GM19463 (cell line): Measurements from ENCODE around the gene CFAP91.
A peak's percentile ranks its signal among the peaks of the same experiment; 100 is the strongest.
"Not testable (repeated sequence)": the region's sequence is repeated elsewhere in the genome, so short reads cannot be mapped to it uniquely, and the experiment has no call there.

Experiments used
- ATAC-seq: cut with Tn5 transposase; IDR thresholded peaks from one replicate; pipeline ENCODE4 v1.9.1; 2021; ENCODE audit warnings: mild to moderate bottlenecking, moderate library complexity; ENCODE audit not compliant: unreplicated experiment

The CFAP91 gene

DNA sequence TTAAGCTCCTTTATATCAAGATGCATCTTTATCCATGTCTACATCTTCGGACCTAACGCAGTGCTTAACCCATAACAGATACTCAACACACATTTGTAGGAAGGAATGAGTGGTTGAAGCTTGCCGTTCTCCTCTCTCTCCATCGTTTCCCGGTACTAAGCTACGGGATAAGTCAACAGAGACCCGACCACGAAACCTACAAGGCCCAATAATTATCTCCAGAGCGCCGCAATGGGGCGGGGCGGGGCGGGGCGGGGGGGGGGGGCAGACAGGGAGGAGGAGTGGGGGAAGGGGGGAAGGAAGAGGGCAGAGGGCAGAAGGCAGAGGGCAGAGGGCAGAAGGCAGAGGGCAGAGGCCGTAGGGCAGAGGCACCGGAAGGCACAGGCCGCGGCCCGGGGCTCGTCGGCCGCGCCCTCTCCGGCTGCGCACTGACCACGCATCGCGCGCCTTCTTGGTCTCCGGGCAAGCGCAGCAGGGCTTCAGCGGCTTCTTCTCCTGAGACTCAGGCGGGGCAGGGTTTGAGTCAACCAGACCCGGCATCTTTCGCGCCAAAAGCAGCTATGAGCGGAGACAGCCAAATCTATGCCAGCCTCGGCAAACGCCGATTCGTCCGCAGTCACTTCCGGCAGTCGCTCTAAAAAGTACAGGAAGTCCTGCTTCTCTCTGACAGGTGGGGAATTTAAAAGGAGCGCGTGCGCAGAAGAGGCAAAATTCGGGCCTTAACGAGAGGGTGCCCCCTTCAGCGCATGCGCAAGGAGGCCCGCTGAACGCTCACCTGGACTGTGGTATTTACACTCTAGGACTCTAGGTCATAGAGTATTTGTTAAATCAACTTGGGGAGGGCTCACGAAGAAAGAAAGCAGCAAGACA lies 25.8 kb upstream of the CFAP91 start, which contains the start of gene COX17:
TSS of gene COX17 (minus strand) at position 636 of the 870 bp plus-strand sequence. CDS start at position 540, 96 bp downstream.
- peak; percentile 83 for ATAC-seq

DNA sequence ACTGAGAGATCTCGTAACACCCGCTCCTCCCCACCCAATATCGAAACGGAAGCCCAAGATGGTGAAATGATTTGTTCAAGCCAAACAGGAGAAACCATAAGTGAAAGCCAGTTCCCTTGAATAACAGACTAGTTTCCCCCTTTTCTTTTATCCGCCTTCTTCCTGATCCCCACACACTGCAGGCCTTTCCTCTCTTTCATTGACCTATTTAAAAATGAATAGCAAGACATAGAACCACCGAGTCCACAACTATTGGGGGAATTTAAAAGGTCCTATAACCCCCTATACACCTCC lies 25.2 kb upstream of the CFAP91 start:
- no peak for ATAC-seq

DNA sequence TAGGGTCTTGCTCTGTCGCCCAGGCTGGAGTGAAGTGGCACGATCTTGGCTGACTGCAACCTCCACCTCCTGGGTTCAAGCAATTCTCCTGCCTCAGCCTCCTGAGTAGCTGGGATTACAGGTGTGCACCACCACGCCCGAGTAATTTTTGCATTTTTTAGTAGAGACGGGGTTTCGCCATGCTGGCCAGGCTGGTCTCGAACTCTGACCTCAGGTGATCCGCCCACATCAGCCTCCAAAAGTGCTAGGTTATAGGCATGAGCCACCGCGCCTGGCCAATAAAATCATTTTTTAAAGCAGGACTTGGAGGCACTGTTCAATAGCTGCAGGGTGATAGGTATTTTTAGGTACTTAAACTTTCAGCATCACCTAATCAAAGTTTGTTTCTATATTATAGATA lies 24.6 kb upstream of the CFAP91 start:
- ATAC-seq, result not testable (repeated sequence)

DNA sequence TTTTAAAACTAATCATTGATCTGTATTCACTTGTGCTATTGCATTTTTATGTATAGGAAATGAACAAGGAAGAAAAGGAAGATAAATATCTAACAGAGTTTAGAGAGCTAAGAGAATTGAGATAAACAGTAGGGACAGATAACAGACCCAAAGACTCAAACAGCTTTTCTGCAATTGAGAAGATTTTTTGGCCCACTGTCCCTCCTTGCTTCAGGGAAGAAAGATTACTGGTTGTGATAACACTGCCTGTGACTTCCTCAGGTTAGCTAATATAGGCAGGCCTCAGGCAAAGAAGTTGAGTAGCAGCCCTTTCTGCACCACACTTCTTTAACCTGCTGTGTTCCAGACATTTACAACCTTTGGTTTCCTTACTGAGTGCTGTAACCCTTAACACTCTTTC lies 22.9 kb upstream of the CFAP91 start:
- ATAC-seq, result no peak

DNA sequence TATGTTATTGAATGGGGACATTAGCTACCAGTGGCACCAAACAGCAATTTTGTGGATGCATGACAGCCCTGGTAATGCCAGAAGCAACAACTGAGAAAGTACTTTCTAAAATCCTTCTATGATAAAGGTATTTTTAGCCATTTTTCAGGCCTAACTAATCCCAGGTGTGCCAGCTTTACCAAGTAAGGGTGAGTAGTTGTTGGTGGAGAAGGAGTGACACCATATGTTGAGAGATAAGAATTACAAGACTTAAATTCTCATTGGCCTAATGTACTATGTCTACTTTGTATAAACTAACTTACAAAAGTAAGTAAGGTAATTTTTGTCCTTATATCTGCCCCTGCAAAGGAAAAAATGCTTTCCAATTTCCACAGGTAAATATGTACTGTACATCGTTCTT lies 21.5 kb upstream of the CFAP91 start:
- ATAC-seq, result peak; percentile 20

DNA sequence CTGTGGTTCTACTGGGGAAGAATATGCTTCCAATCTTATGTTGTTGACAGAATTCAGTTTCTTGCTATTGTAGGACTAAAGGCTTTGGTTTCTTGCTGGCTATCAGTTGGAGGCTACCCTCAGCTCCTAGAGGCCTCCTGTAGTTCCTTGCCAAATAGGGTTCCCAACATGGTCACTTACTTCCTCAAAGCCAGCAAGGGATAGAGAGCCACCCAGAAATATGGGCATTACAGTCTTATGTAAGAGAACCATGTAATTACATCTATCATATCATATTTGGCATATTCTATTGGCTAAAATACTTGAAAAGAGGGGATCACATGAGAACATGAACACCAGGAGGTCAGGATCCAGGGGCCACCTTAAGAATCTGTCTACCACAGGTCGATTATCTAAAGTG lies 19.4 kb upstream of the CFAP91 start:
- ATAC-seq, result no peak

DNA sequence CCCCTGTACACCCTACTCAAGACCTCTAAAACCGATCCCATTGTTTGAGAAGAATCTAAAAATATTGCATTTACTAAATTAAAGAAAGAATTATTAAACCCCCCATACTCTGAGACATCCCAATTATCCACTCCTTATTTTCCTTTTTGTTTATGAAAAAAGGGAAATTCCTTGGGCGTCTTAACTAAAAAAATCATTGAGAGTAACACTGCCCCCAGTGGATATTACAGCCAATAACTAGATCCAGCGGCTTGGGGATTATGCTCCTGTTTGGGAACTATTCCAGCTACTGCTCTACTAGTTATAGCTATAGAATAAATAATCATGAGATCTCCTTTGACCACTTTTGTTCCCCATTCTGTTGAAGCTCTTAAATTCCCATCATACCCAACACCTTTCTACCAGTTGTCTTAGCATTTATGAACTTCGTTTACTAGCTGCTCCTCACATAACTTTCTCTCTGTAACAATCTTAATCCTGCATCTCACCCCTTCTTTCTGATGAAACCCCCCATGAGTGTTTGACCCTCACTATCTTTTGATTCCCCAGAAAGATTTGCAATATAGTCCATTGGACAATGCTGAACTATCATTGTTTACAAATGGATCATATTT lies 12.7 kb upstream of the CFAP91 start:
- ATAC-seq, result no peak

DNA sequence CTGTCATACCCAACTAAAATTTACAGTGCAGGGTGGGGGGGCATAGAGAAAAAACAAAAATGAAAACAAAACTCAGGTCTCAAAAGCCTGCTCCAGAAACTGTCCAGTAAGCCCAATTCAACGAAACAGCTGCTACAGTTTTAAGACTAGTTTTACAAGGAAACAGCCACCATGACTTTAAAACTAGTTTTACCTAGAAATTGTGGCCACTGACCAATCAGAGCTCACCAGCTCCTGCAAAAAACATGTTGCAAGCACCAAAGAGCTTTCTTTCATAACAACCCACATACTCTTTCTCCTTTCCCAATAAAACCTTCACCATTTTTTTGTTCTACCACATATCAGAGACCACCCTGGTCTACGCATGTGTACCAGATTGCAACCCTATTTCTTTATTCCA lies 7.3 kb upstream of the CFAP91 start:
- no peak for ATAC-seq

DNA sequence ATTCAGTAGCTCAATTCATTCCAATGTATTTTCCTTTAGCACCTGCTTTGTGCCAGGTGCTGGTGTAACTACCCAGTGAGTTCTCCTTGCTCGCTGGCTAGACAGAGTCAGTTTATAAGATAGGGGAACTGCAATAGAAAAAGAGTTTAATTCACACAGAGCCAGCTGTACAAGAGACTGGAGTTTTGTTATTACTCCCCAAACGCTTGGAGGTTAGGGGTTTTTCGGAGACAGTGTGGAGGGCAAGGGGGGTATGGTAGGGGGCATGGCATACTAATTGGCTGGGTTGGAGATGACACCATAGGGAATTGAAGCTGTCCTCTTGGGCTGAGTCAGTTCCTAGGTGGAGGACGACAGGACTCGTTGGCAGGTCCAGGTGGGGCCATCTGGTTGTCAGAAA lies 5.4 kb upstream of the CFAP91 start:
- ATAC-seq, result peak; percentile 69

DNA sequence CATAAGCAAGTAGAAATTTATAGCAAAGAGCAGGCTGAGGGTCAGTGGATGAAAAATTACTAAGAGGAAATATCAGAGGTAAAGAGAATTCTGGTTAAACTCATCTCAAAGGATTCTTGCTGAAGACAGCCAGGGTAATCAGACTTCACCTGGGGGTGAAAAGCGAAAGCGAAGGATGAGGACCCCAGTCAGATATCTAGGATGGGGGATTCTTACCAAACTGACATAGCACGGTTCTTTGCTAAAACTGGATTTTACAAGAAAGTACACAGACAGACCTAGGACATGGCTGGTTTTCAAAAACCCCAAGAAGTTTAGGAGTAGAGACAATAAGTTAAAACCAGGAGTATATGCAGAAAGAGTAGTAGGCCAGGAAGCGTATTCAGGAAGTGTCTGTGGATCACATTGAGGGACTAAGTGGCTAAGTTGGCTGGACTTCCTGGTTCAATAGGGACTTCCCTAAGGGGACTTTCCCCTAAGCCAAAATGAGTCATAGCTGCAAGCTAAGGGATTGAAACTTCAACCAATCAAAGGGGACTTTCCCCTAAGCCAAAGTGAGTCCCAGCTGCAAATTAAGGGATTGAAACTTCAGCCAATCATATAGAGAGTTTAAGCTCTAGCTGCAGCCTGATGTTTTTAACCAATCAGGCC lies 2.4 kb upstream of the CFAP91 start:
- ATAC-seq, result peak; percentile 29

DNA sequence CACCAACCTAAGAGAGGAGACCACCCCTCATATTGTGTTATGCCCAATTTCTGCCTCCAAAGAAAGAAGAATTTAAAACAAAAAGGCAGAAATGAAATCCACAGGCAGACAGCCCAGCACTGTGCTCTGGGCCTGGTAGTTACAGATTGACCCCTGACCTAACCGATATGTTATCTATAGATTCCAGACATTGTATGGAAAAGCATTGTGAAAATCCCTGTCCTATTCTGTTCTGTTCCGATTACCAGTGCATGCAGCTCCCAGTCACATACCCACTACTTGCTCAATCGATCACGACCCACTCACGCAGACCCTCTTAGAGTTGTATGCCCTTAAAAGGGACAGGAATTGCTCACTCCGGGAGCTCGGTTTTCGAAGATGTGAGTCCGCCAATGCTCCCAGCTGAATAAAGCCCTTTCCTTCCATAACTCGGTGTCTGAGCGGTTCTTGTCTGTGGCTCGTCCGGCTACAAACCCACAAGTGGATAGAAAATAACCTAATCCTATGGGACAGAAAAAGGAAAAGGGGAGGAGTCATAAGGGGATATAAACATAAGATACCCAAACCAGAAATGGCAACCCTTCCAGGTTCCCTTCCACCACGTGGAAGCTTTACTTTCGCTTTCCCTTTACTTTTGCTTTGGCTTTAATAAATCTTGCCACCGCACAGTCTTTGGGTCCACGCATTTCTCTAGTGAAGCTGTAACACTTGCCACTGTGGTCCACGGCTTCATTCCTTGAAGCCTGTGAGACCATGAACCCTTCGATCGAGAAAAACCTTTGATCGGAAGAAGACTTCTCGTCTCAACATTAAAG lies 1.7 kb upstream of the CFAP91 start:
- peak; percentile 2 for ATAC-seq

DNA sequence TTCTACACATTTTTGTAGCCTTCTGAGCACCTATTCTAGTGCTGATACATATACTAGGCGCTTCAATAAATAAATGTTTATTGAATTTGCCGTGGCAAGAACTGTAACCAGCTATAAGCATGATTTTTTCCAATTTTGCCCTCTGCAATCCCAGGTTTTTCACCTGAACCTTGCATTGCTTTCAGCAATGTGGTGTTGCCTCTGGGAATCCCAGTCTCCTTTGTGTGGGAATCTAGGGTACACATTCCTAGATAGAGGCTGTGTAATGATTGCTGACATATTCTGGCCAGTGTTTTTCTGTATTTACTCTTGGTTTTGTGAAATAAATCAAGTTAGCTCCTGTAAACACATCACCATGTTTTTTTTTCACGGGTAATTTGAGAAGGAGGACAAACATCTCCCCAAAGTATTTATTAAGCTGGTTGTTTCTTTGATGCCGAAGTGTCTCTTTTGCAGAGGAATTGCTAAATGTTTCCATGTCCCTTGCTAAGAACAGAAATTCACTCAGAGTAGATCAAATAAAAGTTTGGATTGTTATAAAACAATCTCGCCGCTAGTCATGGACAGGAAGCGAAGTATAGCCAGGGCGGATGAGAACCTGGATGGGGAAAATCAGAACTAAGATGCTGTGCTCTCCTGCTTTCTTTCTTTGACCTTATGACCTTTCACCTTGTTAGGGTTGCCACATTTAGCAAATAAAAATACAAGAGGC lies 1.2 kb downstream of the CFAP91 start:
- no peak for ATAC-seq

DNA sequence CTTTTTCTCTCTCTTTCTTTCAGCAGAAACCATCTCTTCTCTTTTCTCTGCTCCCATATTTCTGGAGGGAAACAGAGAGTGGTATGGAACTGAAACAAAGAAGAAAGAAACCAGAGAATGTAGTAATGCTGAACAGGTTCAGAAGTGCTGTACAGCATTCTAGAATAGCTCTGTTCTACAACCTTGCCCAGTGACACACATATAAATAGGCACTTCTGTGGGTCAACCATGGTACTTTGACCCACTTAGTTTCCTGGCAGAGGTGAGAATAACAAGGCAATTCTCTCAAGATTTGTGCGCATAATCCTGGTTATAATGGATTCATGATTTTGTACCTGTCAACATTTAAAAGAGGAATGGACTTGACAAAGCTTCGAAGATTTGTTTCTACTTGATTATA lies 12.3 kb downstream of the CFAP91 start:
- ATAC-seq, result no peak

DNA sequence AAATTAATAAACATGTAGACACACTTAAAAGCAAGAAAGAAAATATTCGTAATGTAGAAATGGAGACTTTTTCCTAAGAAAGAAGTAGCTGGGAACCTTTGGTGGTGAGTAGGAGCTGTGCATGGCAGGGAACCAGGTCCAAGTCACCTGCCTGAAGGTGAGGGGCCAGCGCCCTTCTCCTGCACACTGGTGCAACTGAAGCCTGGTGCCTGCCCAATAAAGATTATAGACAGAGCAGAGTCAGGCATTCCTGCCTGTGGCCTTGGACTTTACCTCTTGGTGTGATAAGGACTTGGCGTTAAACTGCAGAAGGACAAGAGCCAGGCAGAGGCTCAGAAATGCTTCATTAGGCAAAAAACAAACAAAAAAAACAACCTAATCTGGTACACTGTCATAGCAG lies 14.2 kb downstream of the CFAP91 start:
- ATAC-seq, result no peak

DNA sequence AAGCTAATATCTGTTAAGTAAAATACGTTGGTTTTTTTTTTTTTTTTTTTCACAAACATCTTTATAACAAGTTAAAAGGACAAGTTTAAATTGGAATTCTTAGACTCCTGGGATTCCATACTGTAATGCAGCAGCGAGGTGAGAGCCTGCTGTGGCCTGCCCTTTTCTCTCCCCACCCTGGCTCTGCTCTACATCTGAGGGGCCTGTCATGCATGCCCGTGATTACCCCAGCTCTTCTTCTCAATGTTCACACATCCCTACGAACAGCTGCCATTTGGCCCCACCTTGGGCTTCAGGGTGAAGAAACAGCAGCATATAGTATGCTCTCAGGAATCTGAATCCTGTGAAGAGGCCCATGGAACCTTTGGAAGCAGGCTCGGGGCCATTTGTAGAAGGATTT lies 14.7 kb downstream of the CFAP91 start:
- ATAC-seq, result no peak

DNA sequence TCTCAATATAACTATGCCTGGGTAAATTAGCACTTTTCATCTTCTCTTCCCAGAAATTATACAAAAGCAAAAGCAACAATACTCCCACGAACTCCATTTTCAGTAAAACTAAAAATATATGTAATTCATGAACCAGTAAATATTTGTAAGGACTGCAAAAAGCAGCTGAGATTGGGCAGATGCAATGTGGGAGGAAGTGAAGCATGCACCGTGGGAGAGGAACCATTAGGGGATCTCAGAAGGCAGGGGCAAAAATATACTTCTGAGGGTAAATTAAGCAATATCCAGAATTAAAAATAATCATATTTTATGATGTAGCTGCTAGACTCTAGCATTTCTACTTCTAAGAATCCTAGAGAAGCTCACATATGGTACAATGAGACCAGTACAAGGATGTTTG lies 20.2 kb downstream of the CFAP91 start:
- ATAC-seq, result no peak

DNA sequence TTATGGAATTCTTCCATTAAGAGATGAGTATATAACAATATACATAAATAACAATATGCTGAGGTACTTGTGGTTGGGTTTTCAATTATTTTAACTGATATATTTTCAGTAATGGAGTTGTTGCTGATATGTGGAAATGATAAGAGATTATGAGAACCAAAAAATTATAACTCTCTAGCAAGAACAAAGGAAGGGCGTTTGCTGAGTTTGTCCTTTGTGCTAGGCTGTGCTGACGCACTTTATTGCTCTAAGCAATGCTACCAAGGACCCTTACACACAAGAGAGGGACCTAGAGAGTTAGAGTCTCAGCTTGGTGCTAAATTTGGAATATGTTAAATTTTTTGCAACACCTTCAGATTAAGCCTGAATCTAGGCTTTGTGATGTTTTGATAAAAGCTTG lies 24.1 kb downstream of the CFAP91 start:
- no peak for ATAC-seq

DNA sequence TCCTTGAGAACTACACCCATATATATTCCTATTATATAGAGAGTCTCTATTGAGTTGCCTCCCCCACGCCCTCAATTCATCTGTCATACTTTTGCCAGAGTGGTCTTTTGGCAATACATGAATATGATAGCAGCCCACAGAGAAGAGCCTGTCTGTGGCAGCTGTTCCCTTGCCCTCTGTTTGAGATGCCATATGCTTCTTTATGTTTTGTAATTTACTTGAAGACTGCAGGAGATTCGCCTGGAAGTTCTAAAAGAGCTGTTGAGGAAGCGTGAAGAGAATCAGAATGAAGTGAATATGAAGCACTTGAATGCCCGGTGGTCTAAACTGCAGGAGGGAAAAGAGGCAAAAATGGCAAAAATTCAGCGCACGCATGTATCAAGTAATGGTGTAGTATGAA lies 27.2 kb downstream of the CFAP91 start:
- ATAC-seq, result no peak

DNA sequence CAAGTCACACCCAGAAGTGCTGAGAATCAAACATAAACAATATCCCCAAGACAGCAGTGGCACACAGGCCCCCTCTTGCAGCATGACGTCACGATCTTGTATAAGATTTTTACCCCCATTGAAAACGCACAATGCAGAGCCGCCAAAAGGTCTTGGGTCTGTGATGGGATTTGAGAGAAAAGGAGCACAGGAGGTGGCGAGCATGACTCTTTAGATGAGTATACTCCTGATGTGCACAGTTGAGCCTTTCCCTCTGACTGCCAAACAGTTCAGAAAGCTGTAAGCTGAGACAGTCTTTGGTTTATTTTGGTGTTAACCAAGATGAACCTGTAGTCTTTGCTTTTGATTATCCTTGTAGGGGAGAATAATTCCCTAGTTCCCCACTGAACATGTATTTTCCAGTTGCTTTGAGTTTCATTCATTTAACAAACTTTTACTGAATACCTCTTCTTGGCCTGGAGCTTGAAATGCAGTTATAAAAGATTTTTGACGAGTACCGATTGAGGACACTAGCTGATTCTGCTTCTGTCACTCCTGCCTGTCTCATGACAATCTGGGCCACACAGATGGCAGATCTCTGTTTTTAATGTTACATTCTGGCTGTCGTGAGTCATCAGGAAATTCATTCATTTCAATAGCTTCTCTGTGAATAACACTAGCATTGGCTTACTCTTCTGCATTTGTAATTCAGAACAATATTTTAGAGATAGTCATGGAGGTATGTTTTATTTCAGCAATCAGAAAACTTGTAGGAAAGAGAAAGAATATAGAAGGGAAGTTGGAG lies 28.9 kb downstream of the CFAP91 start:
- no peak for ATAC-seq

DNA sequence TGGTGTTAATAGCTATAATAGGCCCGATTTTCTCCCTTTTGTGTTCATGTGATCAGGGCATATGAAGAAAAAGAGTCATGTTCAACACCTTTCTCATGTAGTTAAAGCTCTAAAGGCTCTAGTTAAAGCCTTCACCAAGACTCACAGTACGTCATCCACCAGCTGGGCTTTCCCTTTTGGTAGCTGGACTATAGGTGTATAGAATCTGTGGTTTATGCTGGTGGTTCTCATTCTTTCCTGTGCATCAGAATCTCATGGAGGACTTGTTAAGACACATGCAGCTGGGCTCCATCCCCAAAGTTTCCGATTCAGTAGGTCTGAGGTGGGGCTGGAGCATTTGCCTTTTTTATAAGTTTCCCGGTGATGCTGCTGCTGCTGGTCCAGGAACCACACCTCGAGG lies 31.0 kb downstream of the CFAP91 start:
- no peak for ATAC-seq
